ENCODE results near the gene WFDC2. TPM values are rescaled to one million over a fixed set of nuclear protein-coding genes. Genes with fewer than 3 reads are reported as not detected.

Gene WFDC2
- total RNA-seq, 3 donors from 2014 or later (not counting 1 experiment from before 2014, with no cell fraction given), result not detected

DNA sequence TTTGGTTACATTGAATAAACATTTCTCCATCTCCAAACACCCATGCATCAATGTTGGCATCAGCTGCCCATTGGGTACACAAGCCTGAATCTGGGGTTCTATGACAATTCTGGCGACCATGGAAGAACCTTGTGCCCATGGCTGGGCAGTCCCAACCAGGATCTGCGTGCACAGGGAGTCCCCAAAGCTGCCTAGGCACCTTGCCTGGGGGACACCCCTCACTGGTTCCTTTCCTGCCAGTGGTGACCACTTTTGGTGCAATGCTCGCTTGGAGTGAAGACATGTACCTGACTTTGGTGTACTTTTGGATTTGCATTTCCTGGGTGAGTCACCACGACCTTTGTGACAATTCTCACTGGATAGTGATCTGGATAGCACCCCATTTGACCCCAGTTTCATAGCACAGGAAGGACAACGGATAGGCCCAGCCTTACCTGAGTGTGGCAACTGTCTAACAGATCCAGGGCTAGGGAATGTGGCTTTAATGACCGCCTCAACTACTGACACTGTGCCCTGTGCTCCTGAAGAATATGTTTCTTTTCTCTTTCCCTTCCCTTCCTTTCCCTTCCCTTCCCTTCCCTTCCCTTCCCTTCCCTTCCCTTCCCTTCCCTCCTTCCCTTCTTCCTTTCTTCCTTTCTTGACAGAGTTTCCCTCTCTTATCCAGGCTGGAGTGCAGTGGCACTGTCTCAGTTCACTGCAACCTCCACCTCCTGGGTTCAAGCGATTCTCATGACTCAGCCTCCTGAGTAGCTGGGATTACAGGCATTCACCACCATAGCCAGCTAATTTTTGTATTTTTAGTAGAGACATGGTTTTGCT is 38.7 kb downstream of the WFDC2 start:
- WGBS (ENCODE audit: insufficient coverage), result 75% methylated on average over 7 of the region's 7 CpGs

DNA sequence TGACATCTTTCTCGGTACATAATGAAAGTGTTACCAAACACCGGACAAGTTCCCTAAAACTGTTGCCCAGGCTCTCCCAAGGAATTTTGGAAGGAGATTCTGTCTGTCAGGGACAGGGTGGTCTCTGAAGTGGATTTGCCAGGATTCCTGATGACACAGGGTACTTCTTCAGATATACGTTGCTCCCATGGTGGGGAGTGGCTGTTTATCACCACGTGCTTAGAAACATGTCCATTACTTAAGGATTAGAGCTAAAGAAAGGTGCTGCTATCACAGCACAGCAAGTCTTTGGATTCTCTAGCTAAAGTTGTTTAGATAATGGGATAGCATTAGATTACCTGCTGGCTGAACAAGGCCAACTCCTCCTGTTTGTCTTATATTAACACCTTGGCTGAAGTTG is 39.5 kb downstream of the WFDC2 start:
- Histone ChIP-seq H3K4me3 (ENCODE audit: low read length) (no peak overlapping the region), H3K4me1 (ENCODE audit: control insufficient read depth, insufficient read depth, low read length) (no peaks in the 10 kb centered on the region), H3K9me3 (ENCODE audit: control insufficient read depth, insufficient read depth, low read length) (no peaks in the 10 kb centered on the region), H3K27me3 (ENCODE audit: control insufficient read depth, insufficient read depth, low read length) (peaks cover 3% of the 10 kb centered on the region), H3K27ac (ENCODE audit: low read length) (no peak overlapping the region), H3K36me3 (ENCODE audit: control insufficient read depth, insufficient read depth, low read length) (no peaks in the 10 kb centered on the region)
- H3K27ac Mint-ChIP-seq, result no peak overlapping the region
- no peaks in the 10 kb centered on the region for H3K4me1 Mint-ChIP-seq
- H3K27me3 Mint-ChIP-seq (ENCODE audit: low read depth in 2 of 2), result peaks cover 22 to 53% of the 10 kb centered on the region in 2 donors
- no peaks in the 10 kb centered on the region for H3K36me3 Mint-ChIP-seq
- intact Hi-C loops (cut with micrococcal nuclease), result no loop called here
- H3K9me3 Mint-ChIP-seq, result no peaks in the 10 kb centered on the region
- 87% methylated on average over 4 of the region's 4 CpGs for WGBS (ENCODE audit: insufficient coverage)
- ATAC-seq (no peak), DNase-seq (no peak)
- no peak overlapping the region for H3K4me3 Mint-ChIP-seq
- TF ChIP-seq, protein P1, sequence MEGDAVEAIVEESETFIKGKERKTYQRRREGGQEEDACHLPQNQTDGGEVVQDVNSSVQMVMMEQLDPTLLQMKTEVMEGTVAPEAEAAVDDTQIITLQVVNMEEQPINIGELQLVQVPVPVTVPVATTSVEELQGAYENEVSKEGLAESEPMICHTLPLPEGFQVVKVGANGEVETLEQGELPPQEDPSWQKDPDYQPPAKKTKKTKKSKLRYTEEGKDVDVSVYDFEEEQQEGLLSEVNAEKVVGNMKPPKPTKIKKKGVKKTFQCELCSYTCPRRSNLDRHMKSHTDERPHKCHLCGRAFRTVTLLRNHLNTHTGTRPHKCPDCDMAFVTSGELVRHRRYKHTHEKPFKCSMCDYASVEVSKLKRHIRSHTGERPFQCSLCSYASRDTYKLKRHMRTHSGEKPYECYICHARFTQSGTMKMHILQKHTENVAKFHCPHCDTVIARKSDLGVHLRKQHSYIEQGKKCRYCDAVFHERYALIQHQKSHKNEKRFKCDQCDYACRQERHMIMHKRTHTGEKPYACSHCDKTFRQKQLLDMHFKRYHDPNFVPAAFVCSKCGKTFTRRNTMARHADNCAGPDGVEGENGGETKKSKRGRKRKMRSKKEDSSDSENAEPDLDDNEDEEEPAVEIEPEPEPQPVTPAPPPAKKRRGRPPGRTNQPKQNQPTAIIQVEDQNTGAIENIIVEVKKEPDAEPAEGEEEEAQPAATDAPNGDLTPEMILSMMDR (IDR thresholded peaks at IDR 0.05), result no peak

More for the DNA sequence above, 38.7 kb downstream of the WFDC2 start:
- H3K4me1 Mint-ChIP-seq, result no peaks in the 10 kb centered on the region
- H3K4me1 ChIP-seq (ENCODE audit: control insufficient read depth, insufficient read depth, low read length), result no peaks in the 10 kb centered on the region
- no peaks in the 10 kb centered on the region for H3K36me3 Mint-ChIP-seq
- H3K36me3 ChIP-seq (ENCODE audit: control insufficient read depth, insufficient read depth, low read length), result no peaks in the 10 kb centered on the region
- H3K9me3 ChIP-seq (ENCODE audit: control insufficient read depth, insufficient read depth, low read length), result no peaks in the 10 kb centered on the region
- intact Hi-C loops (cut with micrococcal nuclease), result no loop called here
- no peak overlapping the region for H3K27ac ChIP-seq (ENCODE audit: low read length)
- no peaks in the 10 kb centered on the region for H3K9me3 Mint-ChIP-seq
- TF ChIP-seq, protein P1 (IDR thresholded peaks at IDR 0.05), result no peak
- ATAC-seq (no peak), DNase-seq (no peak)
- H3K27me3 ChIP-seq (ENCODE audit: control insufficient read depth, insufficient read depth, low read length), result peaks cover 3% of the 10 kb centered on the region
- H3K27me3 Mint-ChIP-seq (ENCODE audit: low read depth in 2 of 2), result peaks cover 22 to 52% of the 10 kb centered on the region in 2 donors
- no peak overlapping the region for H3K4me3 Mint-ChIP-seq
- no peak overlapping the region for H3K27ac Mint-ChIP-seq
- H3K4me3 ChIP-seq (ENCODE audit: low read length), result no peak overlapping the region

DNA sequence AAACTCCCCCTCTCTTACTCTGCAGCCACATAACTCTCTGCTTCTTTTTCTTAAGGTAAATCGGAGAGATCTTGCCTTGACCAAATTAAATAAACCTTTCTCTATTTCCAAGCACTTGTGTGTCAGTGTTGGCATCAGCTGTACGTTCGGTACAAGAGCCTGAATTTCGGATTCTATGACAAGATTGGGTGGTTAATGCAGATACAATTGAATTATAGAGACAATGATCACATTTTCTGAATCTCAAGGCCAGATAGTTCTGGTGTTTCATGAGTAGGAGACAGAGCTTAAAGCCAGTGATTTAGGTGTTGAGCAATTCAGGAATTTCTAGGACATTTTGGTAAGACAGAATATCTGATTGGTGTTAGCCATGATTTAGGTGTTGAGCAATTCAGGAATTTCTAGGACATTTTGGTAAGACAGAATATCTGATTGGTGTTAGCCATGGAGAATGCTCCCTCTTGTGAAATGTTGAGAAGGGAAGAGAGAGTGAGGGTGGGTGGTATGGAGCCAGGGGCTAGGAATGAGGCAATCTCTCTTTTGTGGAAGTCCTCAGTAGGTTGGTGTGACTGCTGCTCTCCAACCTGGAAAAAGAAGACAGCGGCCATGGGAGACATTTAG is 40.8 kb downstream of the WFDC2 start:
- intact Hi-C loops (cut with micrococcal nuclease), result no loop called here
- Histone ChIP-seq H3K4me1 (ENCODE audit: control insufficient read depth, insufficient read depth, low read length) (no peaks in the 10 kb centered on the region), H3K9me3 (ENCODE audit: control insufficient read depth, insufficient read depth, low read length) (no peaks in the 10 kb centered on the region), H3K27me3 (ENCODE audit: control insufficient read depth, insufficient read depth, low read length) (peaks cover 3% of the 10 kb centered on the region), H3K4me3 (ENCODE audit: low read length) (no peak overlapping the region), H3K36me3 (ENCODE audit: control insufficient read depth, insufficient read depth, low read length) (no peaks in the 10 kb centered on the region), H3K27ac (ENCODE audit: low read length) (no peak overlapping the region)
- Mint-ChIP-seq H3K27ac (no peak overlapping the region), H3K27me3 (ENCODE audit: low read depth in 2 of 2) (peaks cover 21 to 53% of the 10 kb centered on the region in 2 donors), H3K36me3 (no peaks in the 10 kb centered on the region), H3K9me3 (no peaks in the 10 kb centered on the region), H3K4me3 (no peak overlapping the region), H3K4me1 (no peaks in the 10 kb centered on the region)
- ATAC-seq (no peak), DNase-seq (no peak)
- 93% methylated on average over 5 of the region's 5 CpGs for WGBS (ENCODE audit: insufficient coverage)
- TF ChIP-seq, protein P1 (IDR thresholded peaks at IDR 0.05), result no peak
